Ovary (tissue), 9 donors: ENCODE results near the gene CHN2. TPM values are rescaled to one million over a fixed set of nuclear protein-coding genes. Genes with fewer than 3 reads are reported as not detected.

Experiments used
- DNase-seq, 5 donors: peaks; one replicate each; pipeline ENCODE4 v3.0.0-alpha.2; 2019 to 2020
- H3K27ac ChIP-seq, 2 donors: fragments of 200-600 bp; one replicate each; pipeline versions ENCODE4 v1.5.1 to v1.8.0; 2019 to 2022
- H3K27me3 ChIP-seq: fragments of 200-600 bp; one replicate; pipeline ENCODE4 v1.8.0; 2022
- H3K36me3 ChIP-seq: fragments of 200-600 bp; sonication (generic); one replicate; pipeline ENCODE4 v1.5.1; 2019
- H3K4me1 ChIP-seq: one replicate; pipeline ENCODE4 v1.8.1; 2013; ENCODE audit warnings: mild to moderate bottlenecking, moderate library complexity; ENCODE audit not compliant: insufficient read depth
- H3K4me3 ChIP-seq: fragments of 200-600 bp; sonication (generic); one replicate; pipeline ENCODE4 v1.5.1; 2017
- H3K9me3 ChIP-seq, 2 donors: fragments of 200-600 bp in 1 of 2; sonication (generic) in 1 of 2; one replicate each; pipeline versions ENCODE4 v1.5.1 to v1.8.1; 2013 to 2019; ENCODE audit warnings: mild to moderate bottlenecking in 1 of 2, moderate library complexity in 1 of 2
- CTCF ChIP-seq, 3 donors: fragments of 450-650 bp in 2 of 3; fragments of 200-600 bp in 1 of 3; IDR thresholded peaks; one replicate each; pipeline versions ENCODE4 v1.5.1 to v1.8.0; 2016 to 2022; ENCODE audit warnings: antibody characterized with exemption in 3 of 3, mild to moderate bottlenecking in 1 of 3
- EP300 ChIP-seq: sonication (generic); formaldehyde crosslinking; IDR thresholded peaks from one replicate; pipeline ENCODE4 v1.6.1; 2017; ENCODE audit warnings: antibody characterized with exemption
- POLR2A ChIP-seq: fragments of 450-650 bp; IDR thresholded peaks from one replicate; pipeline ENCODE4 v1.6.1; 2017; ENCODE audit warnings: antibody characterized with exemption, mild to moderate bottlenecking, moderate library complexity
- WGBS, 3 donors: extraction: QIAGEN DNeasy Blood & Tissue Kit in 1 of 3; methylation state at CpG; one replicate each; pipeline versions ENCODE4 v1.1.5 to v1.1.7; 2013 to 2017; 5-methylcytosine and 5-hydroxymethylcytosine counted together
- intact Hi-C, 4 donors: fragments of 100-400 bp; cut with DNase I; formaldehyde crosslinking; loops; one replicate each; pipeline versions ENCODE4 v1.11.0 to v1.15.1; 2022 to 2023
- polyA plus RNA-seq, 2 donors: library from polyadenylated mRNA; stranded (reverse); fragments of 200-250 nt in 1 of 2; fragments of 350-450 nt in 1 of 2; fragmentation: Illumina TruSeq in 1 of 2; extraction: RNeasy Lipid Tissue Mini Kit (QIAGEN cat#74804) in 1 of 2; gene quantifications; one replicate each; pipeline ENCODE4 v1.2.3, GENCODE V29; 2013 to 2014
- total RNA-seq, 7 donors: library from RNA; depleted of rRNA in 2 of 7; stranded (reverse); fragments of >200 nt in 2 of 7; fragmentation: NEBNext Ultra II Directional in 3 of 7; extraction: Animal tissue kit (Norgen Biotek cat#: 25700) in 3 of 7; gene quantifications; one replicate each; pipeline versions ENCODE4 v1.1.0 to v1.2.4, GENCODE V29; 2016 to 2023
- donor health status: DM: no; HTN: no; CAD: no; lungs with moderate emphysema.
- donor health status: DM: no; HTN: no; CAD: no.
- donor health status: Bipolar disorder and iron deficiency.
- donor health status: DM: yes; HTN: yes; CAD: no.
- donor health status: DM: no; HTN: no; CAD: no.
- donor health status: DM: yes; HTN: yes; CAD: no.

Gene CHN2
- total and polyA plus RNA-seq, 9 donors = 17.9 to 32.6 (median 22.3) TPM

GRCh38 chr7:29320577-29320976 lies 126.0 kb downstream of the CHN2 start:
- WGBS, 3 donors = 81 to 92% (median 85%) methylated on average over 2 of the region's 2 CpGs
- intact Hi-C loops = no loop called here

GRCh38 chr7:29322023-29322712 lies 127.6 kb downstream of the CHN2 start:
- no peaks in the 10 kb centered on the region for H3K9me3 ChIP-seq
- no peak for TF ChIP-seq POLR2A
- no peak for TF ChIP-seq CTCF (IDR thresholded peaks at IDR 0.05)
- TF ChIP-seq EP300 = no peak
- no peaks in the 10 kb centered on the region for H3K27me3 ChIP-seq
- no peaks in the 10 kb centered on the region for H3K36me3 ChIP-seq
- WGBS, 3 donors = 62 to 64% (median 63%) methylated on average over 3 of the region's 3 CpGs
- no peak overlapping the region for H3K4me3 ChIP-seq
- H3K4me1 ChIP-seq = no peaks in the 10 kb centered on the region
- no peak for DNase-seq
- no peak overlapping the region for H3K27ac ChIP-seq
- intact Hi-C loops = no loop called here

More at GRCh38 chr7:29320577-29320976, 126.0 kb downstream of the CHN2 start:
- Histone ChIP-seq H3K4me1 (no peaks in the 10 kb centered on the region), H3K36me3 (no peaks in the 10 kb centered on the region), H3K27me3 (no peaks in the 10 kb centered on the region), H3K9me3 (no peaks in the 10 kb centered on the region), H3K27ac (no peak overlapping the region), H3K4me3 (no peak overlapping the region)
- no peak for TF ChIP-seq POLR2A
- no peak for TF ChIP-seq CTCF (IDR thresholded peaks at IDR 0.05)
- TF ChIP-seq EP300 = no peak
- no peak for DNase-seq

- no peak overlapping the region for H3K4me3 ChIP-seq
- TF ChIP-seq EP300 (no peak), POLR2A (no peak), CTCF (IDR thresholded peaks at IDR 0.05) (no peak)
- 86 to 94% (median 92%) methylated on average over 2 of the region's 2 CpGs for WGBS, 3 donors
Measured at GRCh38 chr7:29325476-29325875, 130.9 kb downstream of the CHN2 start.

GRCh38 chr7:29326864-29327263 lies 132.3 kb downstream of the CHN2 start:
- no peak overlapping the region for H3K27ac ChIP-seq
- H3K36me3 ChIP-seq = no peaks in the 10 kb centered on the region
- TF ChIP-seq CTCF (IDR thresholded peaks at IDR 0.05) = no peak
- no peak for TF ChIP-seq POLR2A
- TF ChIP-seq EP300 = no peak
- no peaks in the 10 kb centered on the region for H3K27me3 ChIP-seq
- 77 to 81% (median 80%) methylated on average over 1 of the region's 1 CpG for WGBS, 3 donors
- intact Hi-C loops = no loop called here
- H3K9me3 ChIP-seq = no peaks in the 10 kb centered on the region
- no peak for DNase-seq
- no peak overlapping the region for H3K4me3 ChIP-seq
- peaks cover 5% of the 10 kb centered on the region for H3K4me1 ChIP-seq

More at GRCh38 chr7:29325476-29325875, 130.9 kb downstream of the CHN2 start:
- Histone ChIP-seq H3K27ac (no peak overlapping the region), H3K27me3 (no peaks in the 10 kb centered on the region), H3K4me1 (peaks cover 2% of the 10 kb centered on the region), H3K9me3 (no peaks in the 10 kb centered on the region), H3K36me3 (no peaks in the 10 kb centered on the region)
- DNase-seq = no peak
- intact Hi-C loops = no loop called here
